ENCODE data around the gene TGOLN2. TPM values are rescaled to one million over a fixed set of nuclear protein-coding genes. Genes with fewer than 3 reads are reported as not detected.

TGOLN2 gene
- total and polyA plus RNA-seq, 2 donors (not counting 3 experiments of a cell fraction or from before 2014, with no cell fraction given), result 112 to 140 TPM

- Histone ChIP-seq H3K4me2 (ENCODE audit: insufficient read depth, low read length) (no peak overlapping the region), H3K4me3 (replicated peaks in 1 of 3; ENCODE audit: insufficient read depth in 1 of 3, low read depth in 1 of 3, low read length in 3 of 3) (no peak overlapping the region), H3K36me3 (ENCODE audit: control insufficient read depth in 2 of 2, extremely low read depth in 1 of 2, insufficient read depth in 2 of 2, low read length in 2 of 2) (peaks cover 3 to 11% of the 10 kb centered on the region in 2 experiments), H3K9ac (replicated peaks; ENCODE audit: extremely low read depth, insufficient read depth, low read length) (no peak overlapping the region), H3K27me3 (ENCODE audit: control insufficient read depth in 2 of 2, insufficient read depth in 2 of 2, low read length in 2 of 2) (no peaks in the 10 kb centered on the region), H3K79me2 (ENCODE audit: control insufficient read depth, insufficient read depth, low read length) (no peaks in the 10 kb centered on the region), H3K27ac (ENCODE audit: insufficient read depth, low read depth, low read length) (no peak overlapping the region), H2AFZ (ENCODE audit: low read depth, low read length) (no peak overlapping the region), H3K9me1 (replicated peaks; ENCODE audit: control insufficient read depth, extremely low read depth, insufficient read depth, low read length) (no peaks in the 10 kb centered on the region), H3K9me3 (replicated peaks; ENCODE audit: control insufficient read depth, insufficient read depth, low read length) (no peaks in the 10 kb centered on the region), H3K4me1 (ENCODE audit: control insufficient read depth, extremely low read depth, insufficient read depth, low read length) (peaks cover 9% of the 10 kb centered on the region), H4K20me1 (replicated peaks; ENCODE audit: control insufficient read depth, extremely low read depth, insufficient read depth, low read length) (no peaks in the 10 kb centered on the region)
- BruUV-seq (replicated peaks), result no TSS peak
- dilution Hi-C loops (cut with MboI; ENCODE audit: extremely low pct_ligation_motif_present, low sequenced_read_pairs), result no loop called here
- DNase-seq (ENCODE audit: low read depth, low spot score) (no peak), FAIRE-seq (no peak)
- intact Hi-C loops (cut with micrococcal nuclease), result no loop called here
- no peak for TF ChIP-seq JUN (IDR thresholded peaks at IDR 0.05; ENCODE audit: borderline replicate concordance, insufficient read depth, insufficient read length, low read depth)
- no peak for TF ChIP-seq FOS (IDR thresholded peaks at IDR 0.05; ENCODE audit: borderline replicate concordance, insufficient read depth, low read length)
- TF ChIP-seq GATA2 (IDR thresholded peaks at IDR 0.05; ENCODE audit: insufficient read depth, insufficient read length, low read depth, low read length), result no peak
- TF ChIP-seq CTCF (IDR thresholded peaks at IDR 0.05; ENCODE audit: extremely low read depth in 1 of 2, insufficient read depth in 1 of 2, low read depth in 1 of 2, low read length in 2 of 2), result no peak
- no peak for TF ChIP-seq EZH2 (IDR thresholded peaks at IDR 0.05; ENCODE audit: borderline replicate concordance, low read depth, low read length, severe bottlenecking)
- no peak for TF ChIP-seq POLR2A (IDR thresholded peaks at IDR 0.05; ENCODE audit: low read depth, low read length)
- TF ChIP-seq MYC (IDR thresholded peaks at IDR 0.05; ENCODE audit: low read depth, low read length), result no peak
- TF ChIP-seq POLR2AphosphoS5 (IDR thresholded peaks at IDR 0.05; ENCODE audit: insufficient read depth, low read depth, low read length), result no peak
- TF ChIP-seq MAX (IDR thresholded peaks at IDR 0.05; ENCODE audit: insufficient read depth, insufficient read length), result no peak
- ChIA-PET POLR2A (no interaction called here), CTCF (interaction anchor here (1.0 kb wide), 2 partner anchors 10 to 243 kb away, joined by 3 read pairs; no protein-coding TSS in a partner anchor)
These were observed 17.5 kb downstream of the TGOLN2 start for GRCh38 chr2:85310330-85310729.

Data from endothelial cell of umbilical vein (primary cell).